AG08395 (cell line): ENCODE results near the gene CYBA.
"Not testable (repeated sequence)": the region's sequence is repeated elsewhere in the genome, so short reads cannot be mapped to it uniquely, and the experiment has no call there.

Experiments
- DNase-seq: peaks from one replicate; pipeline ENCODE4 v3.0.0; 2012; ENCODE audit warnings: mixed read lengths, low spot score

CYBA gene

DNA sequence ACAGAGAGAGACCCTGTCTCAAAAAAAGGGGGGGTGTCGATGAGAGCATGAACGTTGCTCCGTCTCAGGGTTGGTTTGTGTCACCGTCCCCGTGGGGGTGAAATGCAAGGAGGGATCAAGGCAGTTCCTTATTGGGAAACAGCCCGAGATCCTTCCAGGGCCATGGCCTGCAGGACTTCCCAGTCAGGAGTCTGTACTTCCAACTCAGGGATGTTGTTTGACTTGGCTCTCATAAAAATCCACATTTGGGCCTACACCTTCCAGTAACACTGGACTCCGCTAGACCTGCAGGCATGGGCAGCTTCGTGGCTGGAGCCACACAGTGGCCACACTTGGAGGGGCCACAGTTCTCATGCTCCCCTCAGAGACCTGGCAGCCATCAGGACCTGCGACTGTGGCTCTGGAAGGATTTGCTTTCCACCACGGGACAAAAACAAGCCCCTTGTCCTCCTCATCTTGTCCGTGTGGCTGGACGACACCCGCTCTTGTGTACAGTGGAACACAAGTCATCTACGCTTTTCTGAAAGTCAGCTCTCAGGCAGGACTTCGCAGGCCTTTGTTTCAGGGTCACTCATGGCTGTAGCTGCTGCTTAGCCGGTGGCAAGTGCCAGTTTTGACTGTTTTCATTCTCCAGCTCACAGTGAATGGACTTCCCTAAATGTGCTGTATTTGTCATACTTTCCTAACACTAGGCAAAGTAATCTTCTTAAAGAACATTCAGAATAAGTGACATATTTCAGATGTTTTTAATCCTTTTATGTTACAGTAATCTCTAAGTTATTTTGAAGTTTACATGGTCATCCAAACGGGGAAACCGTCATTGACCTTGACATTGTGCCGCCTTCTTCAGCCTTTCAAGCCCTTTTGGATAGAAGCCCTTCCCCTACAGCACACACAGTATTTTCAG lies 36.7 kb downstream of the CYBA start:
- no peak for DNase-seq

DNA sequence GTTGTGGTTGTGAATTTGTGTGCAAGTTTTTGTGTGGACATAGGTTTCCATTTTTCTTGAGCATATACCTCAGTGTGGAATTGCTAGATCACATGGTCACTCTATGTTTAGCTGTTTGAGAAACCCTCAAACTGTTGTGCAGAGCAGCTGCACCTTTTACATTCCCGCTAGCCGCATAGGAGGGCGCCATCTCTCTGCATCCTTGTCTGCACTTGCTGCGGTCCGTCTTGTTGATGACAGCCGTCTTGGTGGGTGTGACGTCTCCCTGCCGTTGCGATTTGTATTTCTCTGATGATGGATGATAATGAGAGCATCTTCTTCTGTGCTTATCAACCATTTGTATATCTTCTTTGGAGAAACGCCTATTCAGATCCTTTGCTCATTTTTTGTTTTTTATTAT lies 37.6 kb downstream of the CYBA start:
- no peak for DNase-seq

DNA sequence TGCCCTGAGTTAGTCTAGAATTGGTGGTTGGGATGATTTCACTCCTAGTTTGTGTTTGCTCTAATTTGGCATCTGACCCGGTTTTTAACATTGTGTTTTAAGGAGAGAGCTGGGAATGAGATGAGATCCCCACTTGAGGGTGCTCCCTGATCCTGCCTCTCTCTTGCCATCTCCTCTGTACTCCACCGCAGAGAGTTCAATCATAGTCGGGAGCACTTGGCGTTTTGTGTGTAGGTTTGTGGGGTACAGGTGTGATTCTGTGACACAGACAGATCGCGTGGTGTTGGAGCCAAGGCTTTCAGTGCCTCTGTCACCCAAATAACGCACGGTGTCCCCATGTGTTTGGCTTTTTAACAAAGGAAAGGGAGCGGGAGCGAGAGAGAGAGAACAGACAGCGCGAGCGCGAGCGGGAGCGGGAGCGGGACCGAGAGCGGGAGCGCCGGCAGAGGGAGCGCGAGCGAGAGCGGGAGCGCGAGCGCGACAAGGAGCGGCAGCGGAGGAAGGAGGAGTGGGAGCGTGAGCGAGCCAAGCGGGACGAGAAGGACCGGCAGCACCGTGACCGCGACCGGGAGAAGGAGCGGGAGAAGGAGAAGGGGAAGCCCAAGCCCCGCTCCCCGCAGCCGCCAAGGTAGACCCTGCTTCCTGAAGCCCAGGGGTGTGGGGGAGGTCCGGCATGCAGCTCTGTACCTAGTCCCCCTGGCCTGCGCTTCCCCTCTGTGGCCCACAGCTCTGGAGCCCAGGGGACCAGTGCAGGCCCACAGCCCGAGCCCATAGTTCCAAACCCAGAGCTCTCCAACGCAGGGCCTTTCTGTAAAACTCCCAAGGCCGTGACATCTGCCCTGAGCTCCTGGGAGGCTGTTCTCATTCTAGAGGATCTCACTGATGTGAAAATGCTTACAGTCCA lies 39.7 kb downstream of the CYBA start:
- no peak for DNase-seq

GRCh38 chr16:88610080-88610479 lies 40.8 kb downstream of the CYBA start:
- no peak for DNase-seq

DNA sequence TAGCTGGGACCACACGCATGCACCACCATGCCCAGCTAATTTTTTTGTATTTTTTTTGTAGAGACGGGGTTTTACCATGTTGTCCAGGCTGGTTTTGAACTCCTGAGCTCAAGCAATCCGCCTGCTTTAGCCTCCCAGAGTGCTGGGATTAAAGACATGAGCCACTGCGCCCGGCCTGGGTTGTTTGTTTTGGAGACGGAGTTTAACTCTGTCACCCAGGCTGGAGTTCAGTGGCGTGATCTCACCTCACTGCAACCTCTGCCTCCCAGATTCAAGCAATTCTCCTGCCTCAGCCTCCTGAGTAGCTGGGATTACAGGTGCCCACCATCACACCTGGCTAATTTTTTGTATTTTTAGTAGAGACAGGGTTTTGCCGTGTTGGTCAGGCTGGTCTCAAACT lies 41.4 kb downstream of the CYBA start:
- not testable (repeated sequence) for DNase-seq

GRCh38 chr16:88608076-88608475 lies 42.8 kb downstream of the CYBA start:
- no peak for DNase-seq

DNA sequence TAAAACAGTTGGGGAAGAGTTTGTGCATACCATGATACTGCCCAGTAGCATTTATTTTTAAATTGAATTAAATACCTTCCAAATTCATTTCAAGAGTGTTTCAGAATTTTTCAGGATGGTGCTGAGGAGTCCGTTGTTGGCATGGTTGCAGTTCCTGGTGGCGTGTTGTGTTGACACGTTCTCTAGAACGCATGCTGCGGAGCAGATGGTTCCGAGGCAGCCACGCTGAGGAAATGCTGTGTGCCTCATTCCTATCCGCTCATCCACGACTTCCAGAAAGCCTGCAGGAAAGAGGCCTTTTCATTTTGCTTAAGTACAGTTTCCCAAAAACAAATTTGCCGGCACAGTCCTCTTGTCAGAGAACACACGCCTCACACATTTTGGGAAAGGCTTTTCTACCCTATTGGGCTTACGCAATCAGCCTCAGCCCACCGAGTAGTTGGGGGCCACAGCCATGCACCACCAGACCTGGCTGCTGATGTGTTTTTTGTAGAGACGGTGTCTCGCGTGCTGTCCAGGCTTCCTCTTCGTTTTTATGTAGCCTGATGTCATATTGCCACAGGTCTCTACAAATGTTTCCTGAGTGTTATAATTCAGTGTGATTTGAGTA lies 44.6 kb downstream of the CYBA start:
- DNase-seq = no peak

DNA sequence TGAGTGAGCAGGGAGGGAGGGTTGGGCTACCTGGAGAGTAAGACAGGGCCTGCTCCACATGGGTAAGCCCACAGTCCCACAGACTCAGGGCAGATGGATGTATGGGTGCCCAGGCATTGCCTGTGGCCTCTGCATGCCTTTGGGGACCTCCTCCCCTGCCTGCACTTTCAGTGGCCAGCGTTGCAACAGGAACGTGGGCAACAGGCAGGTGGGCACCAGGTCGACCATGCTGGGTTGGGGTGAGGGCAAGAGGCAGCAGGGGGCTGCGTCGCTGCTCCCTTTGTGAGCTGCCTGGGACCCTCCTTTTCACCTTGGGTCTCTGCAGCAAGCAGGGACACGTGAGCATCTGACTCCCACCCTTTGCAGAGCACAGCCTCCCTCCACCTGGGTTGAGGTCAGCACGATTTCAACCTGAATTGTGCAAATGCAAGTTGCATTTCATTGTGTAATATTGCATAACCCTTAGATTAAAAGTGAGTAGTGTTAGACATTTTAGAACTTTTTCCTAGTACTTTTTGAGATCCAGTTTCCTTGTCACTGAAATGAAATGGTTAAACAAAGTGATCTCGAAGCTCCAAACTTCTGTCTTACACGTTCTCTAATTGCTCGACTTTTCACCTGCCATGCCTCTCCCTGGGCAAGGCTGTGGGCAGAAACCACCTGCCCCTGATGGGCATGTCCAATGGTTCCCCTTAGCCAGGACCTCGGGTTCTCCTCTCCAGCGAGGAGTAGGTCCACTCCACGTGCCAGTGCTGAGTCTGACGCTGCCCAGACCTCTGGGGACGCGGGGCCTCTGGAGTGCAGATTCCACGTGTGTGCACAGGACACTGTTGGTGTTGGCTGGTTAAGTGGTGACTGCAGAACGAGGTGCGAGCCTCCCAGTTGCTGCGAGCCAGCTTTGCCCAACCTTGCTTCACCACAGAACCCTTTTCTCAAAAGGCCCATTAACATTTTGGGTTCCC lies 45.4 kb downstream of the CYBA start:
- DNase-seq = no peak

GRCh38 chr16:88602091-88602490 lies 48.8 kb downstream of the CYBA start:
- DNase-seq = no peak

GRCh38 chr16:88601313-88602036 lies 49.4 kb downstream of the CYBA start:
- no peak for DNase-seq

DNA sequence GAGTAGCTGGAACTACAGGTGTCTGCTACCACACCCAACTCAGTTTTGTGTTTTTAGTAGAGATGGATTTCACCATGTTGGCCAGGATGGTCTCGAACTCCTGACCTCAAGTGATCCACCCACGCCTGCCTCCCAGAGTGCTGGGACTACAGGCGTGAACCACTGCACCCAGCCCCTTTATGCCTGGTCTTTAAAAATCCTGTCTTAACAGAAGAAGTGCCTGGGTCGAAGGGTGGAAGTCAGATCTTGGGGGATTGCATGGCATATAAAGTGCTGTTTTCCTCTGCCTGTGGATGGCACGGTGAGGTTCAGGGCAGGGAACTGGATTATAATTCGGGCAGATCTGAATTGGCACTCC lies 50.3 kb downstream of the CYBA start:
- no peak for DNase-seq

DNA sequence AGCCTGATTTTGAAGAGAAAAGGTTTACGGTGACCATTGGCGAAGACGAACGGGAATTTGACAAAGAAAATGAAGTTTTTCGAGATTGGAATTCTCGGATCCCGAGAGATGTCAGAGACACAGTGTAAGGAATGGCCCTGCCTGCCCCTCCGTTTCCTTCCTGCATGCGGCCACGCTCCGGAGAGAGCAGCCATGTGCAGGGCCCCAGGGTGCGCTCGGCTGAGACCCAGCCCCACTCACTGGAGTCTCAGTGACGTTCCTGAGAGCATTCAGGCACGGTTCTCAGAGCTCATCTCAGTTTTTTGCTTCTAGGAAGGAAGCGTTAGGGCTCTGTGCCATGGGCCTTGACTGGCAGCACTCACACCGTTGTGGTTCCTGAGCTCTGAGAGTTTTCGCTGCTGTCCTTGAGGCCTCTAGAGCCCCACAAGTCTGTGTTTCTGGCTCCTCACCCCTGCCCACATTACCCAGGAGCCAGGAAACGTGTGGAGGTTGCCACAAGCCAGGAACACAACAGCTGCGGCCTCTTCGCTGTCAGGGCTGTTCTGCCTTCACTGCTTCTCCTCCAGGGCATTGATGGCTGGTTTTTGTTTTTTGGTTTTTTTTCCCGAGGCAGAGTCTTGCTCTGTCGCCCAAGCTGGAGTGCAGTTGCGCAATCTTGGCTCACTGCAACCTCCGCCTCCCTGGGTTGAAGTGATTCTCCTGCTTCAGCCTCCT lies 50.9 kb downstream of the CYBA start:
- DNase-seq = no peak

GRCh38 chr16:88599092-88599733 lies 51.6 kb downstream of the CYBA start:
- DNase-seq = no peak

DNA sequence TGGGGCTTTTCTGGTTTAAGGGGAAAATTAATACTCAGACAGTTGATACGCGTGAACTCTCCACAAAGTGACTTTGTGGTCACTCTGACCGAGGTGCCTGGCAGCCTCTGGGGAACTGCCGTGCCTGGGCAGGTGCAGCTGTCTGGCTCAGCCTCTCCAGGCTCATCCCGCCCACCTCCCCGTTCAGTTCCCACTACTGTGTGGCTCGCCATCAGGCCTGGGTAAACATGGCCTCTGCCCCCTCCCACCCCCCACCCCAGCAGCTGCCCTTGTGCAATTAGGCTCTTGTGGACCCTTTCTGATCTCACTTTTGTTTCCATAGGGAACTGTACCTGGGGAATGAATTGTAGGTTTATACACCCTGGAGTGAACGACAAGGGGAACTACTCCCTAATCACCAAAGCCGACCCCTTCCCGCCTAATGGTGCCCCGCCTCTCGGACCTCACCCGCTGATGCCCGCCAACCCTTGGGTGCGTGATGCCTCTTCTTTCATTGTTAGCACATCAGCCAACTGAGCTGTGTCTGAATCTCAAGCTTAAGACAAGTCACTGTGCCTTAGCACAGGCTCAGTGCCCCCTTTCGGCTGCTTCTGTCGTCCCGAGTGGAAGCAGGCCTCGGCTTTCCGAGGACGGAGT lies 52.9 kb downstream of the CYBA start:
- DNase-seq = no peak

DNA sequence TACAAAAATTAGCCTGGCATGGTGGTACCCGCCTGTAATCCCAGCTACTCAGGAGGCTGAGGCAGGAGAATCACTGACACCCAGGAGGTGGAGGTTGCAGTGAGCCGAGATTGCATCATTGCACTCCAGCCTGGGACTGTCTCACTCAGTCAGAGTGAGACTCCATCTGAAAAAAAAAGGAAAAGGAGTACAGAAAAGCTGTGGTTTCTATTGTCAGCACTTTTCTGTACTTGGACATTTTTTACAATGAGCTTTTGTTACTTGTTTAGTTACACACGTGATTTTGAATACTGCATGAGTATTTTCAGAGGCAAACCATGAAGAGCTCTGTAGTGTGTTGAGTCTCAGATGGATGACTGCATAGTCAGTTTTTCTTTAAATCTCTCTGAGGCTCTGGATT lies 54.4 kb downstream of the CYBA start:
- no peak for DNase-seq

DNA sequence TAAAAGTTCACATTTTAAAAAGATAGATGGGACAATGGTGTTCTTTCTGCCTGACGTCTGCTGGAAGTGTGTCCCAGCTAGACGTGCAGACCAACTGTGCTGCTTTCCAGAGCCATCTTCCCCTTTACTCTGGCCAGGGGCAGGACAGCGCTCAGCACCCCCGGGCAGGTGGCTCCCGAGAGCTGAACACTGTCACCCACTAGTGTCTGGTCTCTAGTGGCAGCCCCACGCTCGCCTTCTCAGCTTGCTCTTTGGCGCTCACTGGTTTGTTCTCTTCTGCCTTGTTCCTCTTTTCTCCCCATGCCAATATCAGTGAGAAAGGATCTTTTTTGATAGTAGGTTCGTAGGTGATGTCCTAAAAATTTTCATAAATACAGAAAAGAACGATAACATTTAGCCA lies 54.9 kb downstream of the CYBA start:
- DNase-seq = no peak

- no peak for DNase-seq
Measured at GRCh38 chr16:88595101-88595500, 55.8 kb downstream of the CYBA start.

- no peak for DNase-seq
Measured at GRCh38 chr16:88593910-88594309, 56.9 kb downstream of the CYBA start.

DNA sequence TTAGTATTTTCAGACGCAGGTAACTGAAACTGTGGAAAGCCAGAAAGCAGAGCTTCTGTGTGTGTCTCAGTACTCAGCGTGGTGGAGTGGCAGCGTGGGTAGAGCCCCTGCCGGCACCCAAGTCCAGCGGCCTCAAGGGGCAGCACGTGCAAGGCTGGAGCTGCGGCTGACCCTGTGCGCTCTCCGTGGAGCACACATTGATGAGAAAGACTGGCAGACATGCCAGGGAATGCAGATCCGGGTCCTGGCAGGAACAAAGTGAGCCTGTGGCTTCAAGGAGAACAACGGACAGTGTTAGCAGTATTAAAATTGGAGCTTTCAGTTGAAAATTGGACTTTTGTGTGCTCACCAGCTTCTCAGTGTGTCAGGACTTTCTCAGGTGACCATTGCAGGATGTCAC lies 57.4 kb downstream of the CYBA start:
- no peak for DNase-seq
